IPS-18a (cell line): ENCODE results near the gene NEIL3.

ENCODE experiments used
- H3K27ac ChIP-seq: one replicate; pipeline ENCODE4 v1.5.1; 2013; ENCODE audit warnings: low read length
- H3K27me3 ChIP-seq: one replicate; pipeline ENCODE4 v1.6.1; 2013; ENCODE audit warnings: mild to moderate bottlenecking, low read length; ENCODE audit not compliant: control insufficient read depth, insufficient read depth
- H3K36me3 ChIP-seq: one replicate; pipeline ENCODE4 v1.6.1; 2013; ENCODE audit warnings: low read depth, low read length; ENCODE audit not compliant: control insufficient read depth
- H3K4me1 ChIP-seq: one replicate; pipeline ENCODE4 v1.6.1; 2013; ENCODE audit warnings: low read depth, low read length; ENCODE audit not compliant: control insufficient read depth
- H3K4me3 ChIP-seq: one replicate; pipeline ENCODE4 v1.5.1; 2013; ENCODE audit warnings: low read length
- H3K9ac ChIP-seq: one replicate; pipeline ENCODE4 v1.6.1; 2013; ENCODE audit warnings: mild to moderate bottlenecking, low read length, moderate library complexity
- H3K9me3 ChIP-seq: one replicate; pipeline ENCODE4 v1.6.1; 2013; ENCODE audit warnings: low read depth, low read length; ENCODE audit not compliant: control insufficient read depth

The NEIL3 gene

GRCh38 chr4:177380730-177381287, 71.1 kb downstream of the NEIL3 start:
- Histone ChIP-seq H3K36me3 (no peaks in the 10 kb centered on the region), H3K9ac (no peak overlapping the region), H3K9me3 (peaks cover 6% of the 10 kb centered on the region), H3K27me3 (no peaks in the 10 kb centered on the region), H3K4me3 (no peak overlapping the region), H3K27ac (no peak overlapping the region), H3K4me1 (peaks cover 2% of the 10 kb centered on the region)

- Histone ChIP-seq H3K9me3 (peaks cover 6% of the 10 kb centered on the region), H3K27ac (no peak overlapping the region), H3K4me3 (no peak overlapping the region), H3K9ac (no peak overlapping the region), H3K27me3 (no peaks in the 10 kb centered on the region), H3K36me3 (no peaks in the 10 kb centered on the region), H3K4me1 (no peaks in the 10 kb centered on the region)
Observed at GRCh38 chr4:177381762-177382310, 72.2 kb downstream of the NEIL3 start.

GRCh38 chr4:177384856-177385397, 75.3 kb downstream of the NEIL3 start:
- Histone ChIP-seq H3K9ac (no peak overlapping the region), H3K4me1 (no peaks in the 10 kb centered on the region), H3K9me3 (peaks cover 6% of the 10 kb centered on the region), H3K27me3 (no peaks in the 10 kb centered on the region), H3K36me3 (no peaks in the 10 kb centered on the region), H3K4me3 (no peak overlapping the region), H3K27ac (no peak overlapping the region)

- Histone ChIP-seq H3K9ac (no peak overlapping the region), H3K4me3 (no peak overlapping the region), H3K4me1 (no peaks in the 10 kb centered on the region), H3K36me3 (no peaks in the 10 kb centered on the region), H3K9me3 (peaks cover 6% of the 10 kb centered on the region), H3K27ac (no peak overlapping the region), H3K27me3 (no peaks in the 10 kb centered on the region)
Observed at GRCh38 chr4:177385576-177386277, 76.1 kb downstream of the NEIL3 start.

GRCh38 chr4:177386278-177386815, 76.7 kb downstream of the NEIL3 start:
- Histone ChIP-seq H3K9me3 (peaks cover under 1% of the 10 kb centered on the region), H3K27ac (no peak overlapping the region), H3K4me3 (no peak overlapping the region), H3K27me3 (no peaks in the 10 kb centered on the region), H3K4me1 (no peaks in the 10 kb centered on the region), H3K9ac (no peak overlapping the region), H3K36me3 (no peaks in the 10 kb centered on the region)

GRCh38 chr4:177391287-177391686, 81.6 kb downstream of the NEIL3 start:
- Histone ChIP-seq H3K36me3 (no peaks in the 10 kb centered on the region), H3K9ac (no peak overlapping the region), H3K27ac (no peak overlapping the region), H3K27me3 (no peaks in the 10 kb centered on the region), H3K4me3 (no peak overlapping the region), H3K4me1 (no peaks in the 10 kb centered on the region), H3K9me3 (no peaks in the 10 kb centered on the region)

GRCh38 chr4:177391953-177392352, 82.3 kb downstream of the NEIL3 start:
- no peaks in the 10 kb centered on the region for H3K4me1 ChIP-seq
- H3K27ac ChIP-seq = no peak overlapping the region
- no peaks in the 10 kb centered on the region for H3K9me3 ChIP-seq
- H3K4me3 ChIP-seq = no peak overlapping the region
- H3K36me3 ChIP-seq = no peaks in the 10 kb centered on the region
- no peaks in the 10 kb centered on the region for H3K27me3 ChIP-seq
- no peak overlapping the region for H3K9ac ChIP-seq

GRCh38 chr4:177393236-177393635, 83.6 kb downstream of the NEIL3 start:
- H3K9ac ChIP-seq = no peak overlapping the region
- H3K9me3 ChIP-seq = no peaks in the 10 kb centered on the region
- no peak overlapping the region for H3K27ac ChIP-seq
- no peaks in the 10 kb centered on the region for H3K4me1 ChIP-seq
- H3K36me3 ChIP-seq = no peaks in the 10 kb centered on the region
- no peaks in the 10 kb centered on the region for H3K27me3 ChIP-seq
- H3K4me3 ChIP-seq = no peak overlapping the region

GRCh38 chr4:177396352-177396751, 86.7 kb downstream of the NEIL3 start:
- no peaks in the 10 kb centered on the region for H3K36me3 ChIP-seq
- H3K27ac ChIP-seq = no peak overlapping the region
- H3K4me3 ChIP-seq = no peak overlapping the region
- H3K9me3 ChIP-seq = no peaks in the 10 kb centered on the region
- no peak overlapping the region for H3K9ac ChIP-seq
- no peaks in the 10 kb centered on the region for H3K4me1 ChIP-seq
- no peaks in the 10 kb centered on the region for H3K27me3 ChIP-seq

GRCh38 chr4:177400030-177400429, 90.4 kb downstream of the NEIL3 start:
- Histone ChIP-seq H3K9ac (no peak overlapping the region), H3K9me3 (no peaks in the 10 kb centered on the region), H3K36me3 (no peaks in the 10 kb centered on the region), H3K4me3 (no peak overlapping the region), H3K27me3 (no peaks in the 10 kb centered on the region), H3K4me1 (peaks cover 12% of the 10 kb centered on the region), H3K27ac (no peak overlapping the region)

- H3K27me3 ChIP-seq = no peaks in the 10 kb centered on the region
- H3K4me1 ChIP-seq = peaks cover 12% of the 10 kb centered on the region
- no peaks in the 10 kb centered on the region for H3K36me3 ChIP-seq
- H3K9ac ChIP-seq = no peak overlapping the region
- no peaks in the 10 kb centered on the region for H3K9me3 ChIP-seq
- H3K27ac ChIP-seq = no peak overlapping the region
- no peak overlapping the region for H3K4me3 ChIP-seq
Observed at GRCh38 chr4:177401658-177402273, 92.1 kb downstream of the NEIL3 start.
